HUES6 (cell line): ENCODE measurements around the gene VPS50.
"Not testable (repeated sequence)": the region's sequence is repeated elsewhere in the genome, so short reads cannot be mapped to it uniquely, and the experiment has no call there.

ENCODE experiments used
- H3K27ac ChIP-seq: 2 replicates; pipeline ENCODE4 v1.7.0; 2013; ENCODE audit warnings: low read depth, mild to moderate bottlenecking, low read length, inconsistent platforms
- H3K27me3 ChIP-seq: 2 replicates; pipeline ENCODE4 v1.6.1; 2013; ENCODE audit warnings: low read length; ENCODE audit not compliant: control insufficient read depth, insufficient read depth
- H3K36me3 ChIP-seq: 2 replicates; pipeline ENCODE4 v1.6.1; 2013; ENCODE audit warnings: low read length; ENCODE audit not compliant: control insufficient read depth, insufficient read depth
- H3K4me1 ChIP-seq: 2 replicates; pipeline ENCODE4 v1.6.1; 2013; ENCODE audit warnings: low read length; ENCODE audit not compliant: control insufficient read depth, insufficient read depth
- H3K4me3 ChIP-seq: 2 replicates; pipeline ENCODE4 v1.5.1; 2013; ENCODE audit warnings: low read depth, low read length
- H3K9ac ChIP-seq: one replicate; pipeline ENCODE4 v1.6.1; 2013; ENCODE audit warnings: mild to moderate bottlenecking, low read length
- H3K9me3 ChIP-seq: 2 replicates; pipeline ENCODE4 v1.6.1; 2013; ENCODE audit warnings: low read depth, low read length; ENCODE audit not compliant: control insufficient read depth, insufficient read depth

Gene VPS50

DNA sequence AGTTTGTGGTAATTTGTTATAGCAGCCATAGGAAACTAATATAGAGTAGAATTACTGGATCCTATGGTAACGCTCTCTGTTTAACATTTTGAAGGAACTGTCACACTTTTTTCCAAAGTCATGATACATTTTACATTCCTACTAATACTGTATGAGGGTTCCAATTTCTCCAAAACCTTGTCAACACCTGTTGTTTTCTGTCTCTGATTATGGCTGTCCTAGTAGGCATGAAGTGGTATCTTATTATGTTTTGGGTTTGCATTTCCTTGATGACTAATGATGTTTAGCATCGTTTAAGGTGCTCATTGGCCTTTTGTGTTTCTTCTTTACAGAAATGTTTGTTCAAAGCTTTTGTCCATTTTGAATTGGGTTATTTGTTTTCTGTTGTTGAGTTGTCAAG, 69.6 kb downstream of the VPS50 start:
- Histone ChIP-seq H3K27me3 (no peaks in the 10 kb centered on the region), H3K27ac (peak overlapping the region; percentile 34; the same call in 1 of the 2 replicates), H3K9me3 (no peaks in the 10 kb centered on the region)

DNA sequence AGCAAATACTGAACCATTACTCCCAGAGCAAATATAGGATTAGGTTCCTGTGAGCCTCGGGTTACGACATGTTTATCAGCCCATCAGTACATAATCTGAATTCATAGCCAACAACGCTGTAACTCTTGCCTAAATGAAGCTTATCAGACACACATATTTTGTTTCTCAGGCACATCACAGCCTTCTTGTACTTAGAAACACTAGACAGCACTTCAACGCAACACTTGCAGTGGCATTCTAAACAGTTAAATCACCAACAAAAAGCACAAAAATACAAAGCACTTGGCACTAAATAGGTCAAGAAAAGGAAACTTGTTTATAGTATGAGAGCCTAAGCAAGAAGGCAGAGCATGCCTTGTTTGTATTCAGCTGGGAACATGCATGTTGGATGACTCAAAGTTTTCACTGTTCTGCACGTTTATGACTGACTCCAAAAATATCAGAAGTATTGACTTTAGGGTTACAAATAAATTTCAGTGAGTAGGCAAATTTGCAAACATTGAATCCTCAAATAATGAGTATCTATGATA, 75.0 kb downstream of the VPS50 start:
- H3K36me3 ChIP-seq = no peaks in the 10 kb centered on the region
- H3K4me1 ChIP-seq = no peaks in the 10 kb centered on the region
- H3K27ac ChIP-seq = no peak overlapping the region
- H3K4me3 ChIP-seq = no peak overlapping the region
- H3K9ac ChIP-seq = no peak overlapping the region
- no peaks in the 10 kb centered on the region for H3K27me3 ChIP-seq
- no peaks in the 10 kb centered on the region for H3K9me3 ChIP-seq

More for the DNA sequence above, 69.6 kb downstream of the VPS50 start:
- Histone ChIP-seq H3K36me3 (no peaks in the 10 kb centered on the region), H3K9ac (no peak overlapping the region), H3K4me3 (no peak overlapping the region), H3K4me1 (peaks cover 4% of the 10 kb centered on the region)

DNA sequence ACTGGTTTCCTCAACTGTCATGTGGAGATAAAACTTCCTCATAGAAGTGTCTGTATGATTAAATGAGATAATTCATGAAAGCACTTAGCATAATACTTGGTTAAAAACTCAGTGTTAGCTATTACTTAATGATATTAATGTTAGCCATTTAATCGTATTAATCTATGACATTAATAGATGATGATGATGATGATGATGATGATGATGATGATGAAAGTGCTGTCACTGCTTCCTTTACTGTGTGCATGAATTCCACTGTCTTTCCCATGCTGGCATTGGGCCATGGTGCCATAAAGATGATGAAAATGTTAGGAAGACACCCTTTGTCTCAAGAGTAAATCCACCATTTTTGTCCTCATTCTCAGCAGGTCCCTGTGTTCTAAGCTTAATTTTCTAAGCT, 75.8 kb downstream of the VPS50 start:
- Histone ChIP-seq H3K27ac (no peak overlapping the region), H3K27me3 (no peaks in the 10 kb centered on the region), H3K4me1 (no peaks in the 10 kb centered on the region), H3K36me3 (no peaks in the 10 kb centered on the region), H3K9me3 (no peaks in the 10 kb centered on the region), H3K4me3 (no peak overlapping the region), H3K9ac (no peak overlapping the region)

DNA sequence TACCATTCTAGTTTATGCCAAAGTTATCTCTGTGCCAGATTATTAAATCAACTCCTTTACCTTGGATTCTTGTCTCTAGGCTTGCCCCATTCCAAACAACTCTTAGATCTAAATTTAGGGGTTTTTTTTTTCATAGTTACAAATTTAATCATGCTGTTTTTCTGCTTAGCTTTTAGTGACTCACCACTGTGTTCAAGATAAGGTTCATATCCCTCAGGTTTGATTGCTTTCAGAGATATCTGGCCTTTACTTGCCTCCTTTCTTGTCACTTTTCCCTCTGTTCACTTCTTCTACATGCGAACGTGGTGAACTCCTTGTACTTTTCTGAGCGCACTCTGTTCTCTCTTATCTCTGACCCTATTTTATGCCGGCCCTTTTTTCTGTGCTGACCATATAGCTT, 78.2 kb downstream of the VPS50 start:
- Histone ChIP-seq H3K27me3 (no peaks in the 10 kb centered on the region), H3K36me3 (no peaks in the 10 kb centered on the region), H3K9ac (no peak overlapping the region), H3K27ac (no peak overlapping the region), H3K9me3 (no peaks in the 10 kb centered on the region), H3K4me1 (peaks cover 8% of the 10 kb centered on the region), H3K4me3 (no peak overlapping the region)

DNA sequence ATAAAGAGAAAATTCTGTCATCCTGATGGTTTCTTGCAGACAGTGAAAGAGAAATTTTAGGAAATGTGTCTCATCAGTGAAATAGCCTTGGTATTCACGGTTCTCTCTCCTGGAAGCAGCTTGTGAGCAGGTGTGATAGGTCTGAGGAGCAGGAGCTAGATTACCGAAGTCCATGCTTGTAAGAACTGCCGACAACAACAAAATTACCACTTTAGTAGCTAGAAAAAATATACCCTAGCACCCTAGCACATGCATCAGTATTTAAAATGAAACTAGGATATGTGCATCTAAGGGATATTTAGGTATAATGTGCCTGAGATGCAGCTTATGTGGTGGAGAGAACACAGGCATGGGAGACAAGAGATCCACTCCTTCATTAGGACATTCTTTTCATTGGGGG, 82.3 kb downstream of the VPS50 start:
- Histone ChIP-seq H3K9ac (no peak overlapping the region), H3K4me3 (no peak overlapping the region), H3K4me1 (peaks cover 8% of the 10 kb centered on the region), H3K27ac (no peak overlapping the region), H3K27me3 (no peaks in the 10 kb centered on the region), H3K9me3 (no peaks in the 10 kb centered on the region), H3K36me3 (no peaks in the 10 kb centered on the region)

DNA sequence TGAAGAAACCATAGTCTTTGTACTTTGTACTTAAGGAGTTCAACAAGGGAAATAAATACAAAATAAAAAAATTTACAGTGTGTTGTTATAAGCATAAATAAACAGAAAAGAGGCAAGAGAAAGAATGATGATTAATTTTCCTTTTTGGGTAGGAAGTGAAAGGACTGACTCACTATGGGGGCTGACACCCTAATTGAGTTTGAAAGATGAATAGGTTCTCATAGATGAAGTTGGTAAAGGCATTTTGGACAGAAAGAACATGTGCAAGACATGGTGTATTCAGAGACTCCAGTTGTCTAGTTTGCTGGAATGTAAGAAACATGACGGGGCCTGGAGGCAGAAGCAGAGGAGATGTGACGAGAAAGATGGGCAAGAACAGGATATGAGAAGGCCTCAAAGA, 83.7 kb downstream of the VPS50 start:
- no peaks in the 10 kb centered on the region for H3K36me3 ChIP-seq
- H3K27ac ChIP-seq = no peak overlapping the region
- H3K4me3 ChIP-seq = no peak overlapping the region
- peaks cover 8% of the 10 kb centered on the region for H3K4me1 ChIP-seq
- no peak overlapping the region for H3K9ac ChIP-seq
- no peaks in the 10 kb centered on the region for H3K9me3 ChIP-seq
- H3K27me3 ChIP-seq = no peaks in the 10 kb centered on the region

DNA sequence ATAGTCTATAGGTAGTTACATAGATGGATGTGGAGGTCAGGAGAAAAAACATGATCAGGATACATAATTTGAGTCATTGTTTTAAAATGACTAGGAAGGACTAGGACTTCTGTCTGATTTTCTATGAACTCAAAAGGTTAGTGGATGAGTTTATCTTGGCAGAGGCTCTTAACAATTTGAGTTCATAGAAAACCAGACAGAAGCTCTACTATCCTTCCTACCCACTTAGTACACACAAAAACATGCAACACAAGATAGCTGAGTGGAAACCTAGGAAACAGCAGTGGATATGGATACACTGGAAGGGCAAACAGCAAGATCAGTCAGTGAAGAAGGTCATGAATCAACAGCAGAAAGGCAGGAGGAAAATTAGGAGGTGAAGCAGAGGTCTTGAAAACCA, 84.6 kb downstream of the VPS50 start:
- H3K36me3 ChIP-seq = no peaks in the 10 kb centered on the region
- H3K9ac ChIP-seq = no peak overlapping the region
- H3K27me3 ChIP-seq = no peaks in the 10 kb centered on the region
- no peaks in the 10 kb centered on the region for H3K9me3 ChIP-seq
- no peak overlapping the region for H3K27ac ChIP-seq
- peaks cover 8% of the 10 kb centered on the region for H3K4me1 ChIP-seq
- no peak overlapping the region for H3K4me3 ChIP-seq

DNA sequence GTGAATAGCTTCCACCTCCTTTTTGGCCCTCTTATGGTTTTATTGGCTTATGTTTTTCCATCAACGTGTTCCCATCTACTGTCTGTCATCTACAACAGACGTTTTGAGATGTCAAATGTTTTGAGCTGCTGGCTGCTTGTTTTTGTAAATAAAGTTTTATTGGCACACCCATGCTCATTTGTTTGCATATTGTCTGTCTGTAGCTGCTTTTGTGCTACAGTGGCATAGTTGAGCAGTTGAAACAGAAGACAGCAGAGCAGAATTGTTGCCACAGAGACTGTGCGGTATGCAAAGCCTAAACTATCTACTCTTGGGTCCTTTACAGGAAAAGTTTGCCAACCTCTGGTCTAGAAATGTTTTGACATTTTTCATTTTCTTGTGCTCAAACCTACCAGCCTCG, 88.7 kb downstream of the VPS50 start:
- H3K36me3 ChIP-seq = no peaks in the 10 kb centered on the region
- H3K9ac ChIP-seq = no peak overlapping the region
- no peaks in the 10 kb centered on the region for H3K9me3 ChIP-seq
- H3K4me1 ChIP-seq = no peaks in the 10 kb centered on the region
- no peak overlapping the region for H3K27ac ChIP-seq
- no peaks in the 10 kb centered on the region for H3K27me3 ChIP-seq
- no peak overlapping the region for H3K4me3 ChIP-seq

DNA sequence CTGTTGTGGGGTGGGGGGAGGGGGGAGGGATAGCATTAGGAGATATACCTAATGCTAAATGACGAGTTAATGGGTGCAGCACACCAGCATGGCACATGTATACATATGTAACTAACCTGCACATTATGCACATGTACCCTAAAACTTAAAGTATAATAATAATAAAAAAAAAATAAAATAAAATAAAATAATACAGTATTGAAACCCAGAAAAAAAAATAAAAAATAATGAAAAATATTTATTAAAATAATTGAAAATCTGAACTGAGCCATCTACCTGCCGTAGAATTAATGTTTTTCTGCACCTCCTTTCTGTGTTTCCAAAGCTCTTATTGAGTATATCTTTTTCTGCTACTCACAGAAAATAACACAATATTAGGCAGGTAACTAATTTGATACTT, 94.1 kb downstream of the VPS50 start:
- not testable (repeated sequence) for H3K4me1 ChIP-seq, H3K27ac ChIP-seq, H3K27me3 ChIP-seq, H3K36me3 ChIP-seq, H3K9ac ChIP-seq, H3K4me3 ChIP-seq, H3K9me3 ChIP-seq

DNA sequence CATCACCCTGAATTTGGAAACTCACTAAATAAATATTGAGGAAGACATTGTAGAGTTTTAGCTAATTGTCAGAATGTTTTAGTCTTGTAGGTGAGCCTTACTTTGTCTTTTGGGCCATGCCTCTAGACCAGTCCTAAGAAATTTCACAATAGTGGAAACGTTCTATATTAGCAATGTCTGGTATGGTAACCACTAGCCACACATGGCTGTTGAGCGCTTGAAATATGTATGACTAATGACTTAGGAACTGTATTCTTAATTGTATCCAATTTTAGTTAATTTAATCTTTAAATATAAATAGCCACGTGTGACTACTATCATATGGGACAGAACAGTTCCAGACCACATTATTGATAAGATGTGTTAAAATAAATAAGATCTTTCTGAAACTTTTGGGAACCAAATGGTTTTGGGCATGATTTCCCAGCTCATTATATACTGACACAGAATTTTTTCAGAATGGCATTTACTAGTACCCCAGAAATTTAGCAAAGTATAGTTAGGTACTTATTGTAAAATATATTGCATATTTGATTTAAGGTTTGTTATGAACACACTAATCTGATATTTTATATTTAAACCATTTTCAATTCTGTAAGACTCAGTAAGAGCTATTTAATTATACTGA, 95.0 kb downstream of the VPS50 start:
- Histone ChIP-seq H3K9me3 (no peaks in the 10 kb centered on the region), H3K36me3 (no peaks in the 10 kb centered on the region), H3K4me3 (no peak overlapping the region), H3K27me3 (no peaks in the 10 kb centered on the region), H3K27ac (no peak overlapping the region), H3K9ac (no peak overlapping the region), H3K4me1 (no peaks in the 10 kb centered on the region)

DNA sequence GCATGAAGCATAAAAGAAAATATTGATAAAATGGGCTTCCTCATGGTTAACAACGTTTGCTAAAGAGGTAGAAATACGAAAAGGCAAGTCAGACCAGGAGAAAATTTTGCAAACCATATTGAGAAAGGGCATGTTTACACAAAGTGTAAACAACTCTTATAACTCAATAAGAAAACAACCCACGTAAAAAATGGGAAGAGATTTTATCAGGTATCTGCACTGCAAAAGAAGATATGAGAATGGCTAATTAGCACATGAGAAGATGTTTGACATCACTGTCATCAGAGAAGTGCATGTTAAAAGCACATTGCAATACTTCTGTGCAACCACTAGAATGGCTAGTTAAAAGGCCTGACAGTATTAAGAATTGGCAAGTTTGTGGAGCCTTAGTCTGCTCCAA, 99.5 kb downstream of the VPS50 start:
- Histone ChIP-seq H3K27me3 (no peaks in the 10 kb centered on the region), H3K4me1 (no peaks in the 10 kb centered on the region), H3K27ac (no peak overlapping the region), H3K9ac (no peak overlapping the region), H3K36me3 (no peaks in the 10 kb centered on the region), H3K9me3 (no peaks in the 10 kb centered on the region), H3K4me3 (no peak overlapping the region)

DNA sequence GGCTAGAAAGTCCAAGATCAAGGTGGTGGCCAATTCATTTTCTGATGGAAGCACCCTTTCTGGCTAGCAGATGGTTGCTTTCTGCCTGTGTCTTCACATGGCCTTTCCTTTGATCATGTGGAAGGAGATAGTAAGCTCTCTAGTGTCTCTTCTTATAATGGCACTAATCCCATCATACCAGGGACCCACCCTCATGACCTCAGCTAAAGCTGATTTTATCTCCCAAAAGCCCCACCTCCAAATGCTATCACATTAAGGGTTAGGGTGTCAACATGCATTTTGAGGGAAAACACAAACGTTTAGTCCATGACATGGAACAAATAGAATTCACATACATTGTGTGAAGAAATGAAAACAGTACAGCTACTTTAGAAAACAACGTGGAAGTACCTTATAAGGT, 100.0 kb downstream of the VPS50 start:
- Histone ChIP-seq H3K9me3 (no peaks in the 10 kb centered on the region), H3K9ac (no peak overlapping the region), H3K27ac (no peak overlapping the region), H3K4me1 (peaks cover 4% of the 10 kb centered on the region), H3K27me3 (no peaks in the 10 kb centered on the region), H3K4me3 (no peak overlapping the region), H3K36me3 (no peaks in the 10 kb centered on the region)
